IPS DF 6.9 (cell line): ENCODE measurements around the gene SDK1.
"Not testable (repeated sequence)": the region's sequence is repeated elsewhere in the genome, so short reads cannot be mapped to it uniquely, and the experiment has no call there.

Experiments used
- DNase-seq: peaks from one replicate; pipeline ENCODE4 v3.0.0-alpha.2; 2013; ENCODE audit warnings: low read depth, low spot score
- H3K27ac ChIP-seq: one replicate; pipeline ENCODE4 v1.5.1; 2013; ENCODE audit warnings: low read length, control low read depth
- H3K27me3 ChIP-seq: 2 replicates; pipeline ENCODE4 v1.6.1; 2013; ENCODE audit warnings: mild to moderate bottlenecking, low read length; ENCODE audit not compliant: control insufficient read depth, insufficient read depth
- H3K36me3 ChIP-seq: 2 replicates; pipeline ENCODE4 v1.6.1; 2013; ENCODE audit warnings: low read length; ENCODE audit not compliant: control insufficient read depth, insufficient read depth
- H3K4me1 ChIP-seq: 2 replicates; pipeline ENCODE4 v1.6.1; 2013; ENCODE audit warnings: low read length; ENCODE audit not compliant: control insufficient read depth, insufficient read depth
- H3K4me3 ChIP-seq: 2 replicates; pipeline ENCODE4 v1.5.1; 2013; ENCODE audit warnings: mild to moderate bottlenecking, low read length
- H3K9me3 ChIP-seq: 2 replicates; pipeline ENCODE4 v1.6.1; 2013; ENCODE audit warnings: low read length, inconsistent platforms; ENCODE audit not compliant: control insufficient read depth, insufficient read depth
- WGBS: extraction: QIAGEN DNeasy Blood & Tissue Kit; methylation state at CpG from one replicate; pipeline ENCODE4 v1.1.7; 2013; ENCODE audit warnings: mixed read lengths, missing lambda C conversion rate; ENCODE audit not compliant: insufficient read length, insufficient coverage; 5-methylcytosine and 5-hydroxymethylcytosine counted together

The SDK1 gene

DNA sequence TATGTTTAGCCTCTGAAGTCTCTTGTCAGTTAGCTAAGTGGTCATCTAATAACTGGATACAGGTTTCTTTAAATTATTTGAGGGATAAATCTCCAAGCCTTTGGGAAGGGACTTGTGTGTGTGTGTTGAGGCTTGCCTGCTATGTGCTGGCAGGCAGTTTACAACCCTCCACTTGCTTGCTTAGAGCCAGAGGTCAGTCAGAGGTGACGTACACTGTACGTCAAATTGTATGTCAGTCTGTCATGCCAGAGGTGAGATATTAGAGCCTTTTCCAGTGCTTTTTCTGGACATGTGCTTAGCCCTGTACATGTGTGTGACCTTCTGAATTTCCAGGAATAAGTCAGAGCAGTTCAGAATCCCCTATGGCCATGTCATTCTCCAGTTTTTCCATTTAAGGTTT is 438.9 kb downstream of the SDK1 start:
- Histone ChIP-seq H3K27me3 (no peaks in the 10 kb centered on the region), H3K4me3 (no peak overlapping the region), H3K27ac (no peak overlapping the region), H3K9me3 (no peaks in the 10 kb centered on the region), H3K4me1 (no peaks in the 10 kb centered on the region), H3K36me3 (no peaks in the 10 kb centered on the region)
- WGBS: no CpG with 5 or more reads among the region's 2 CpGs
- no peak for DNase-seq

DNA sequence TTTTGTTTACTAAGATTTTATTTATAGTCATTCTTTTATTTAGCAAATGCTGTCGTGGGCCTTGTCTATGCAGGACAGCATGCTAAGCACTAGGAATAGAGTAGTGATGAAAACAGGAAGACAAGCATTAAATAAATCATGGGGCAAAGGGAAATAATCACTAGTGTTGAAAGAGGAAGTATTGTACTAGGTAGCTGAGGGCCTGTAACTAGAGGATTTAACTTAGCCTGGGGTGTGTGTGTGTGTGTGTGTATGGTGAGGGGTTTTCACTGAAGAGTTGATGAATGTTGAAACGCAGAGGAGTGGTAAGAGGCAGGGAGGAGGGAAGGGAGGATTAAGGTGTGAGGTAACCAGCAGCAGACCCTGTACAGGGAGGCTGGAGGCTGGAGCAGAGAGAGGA is 446.4 kb downstream of the SDK1 start:
- Histone ChIP-seq H3K4me1 (no peaks in the 10 kb centered on the region), H3K36me3 (no peaks in the 10 kb centered on the region), H3K4me3 (no peak overlapping the region), H3K9me3 (no peaks in the 10 kb centered on the region), H3K27me3 (no peaks in the 10 kb centered on the region), H3K27ac (no peak overlapping the region)
- WGBS: no CpG with 5 or more reads among the region's 2 CpGs
- DNase-seq: no peak

DNA sequence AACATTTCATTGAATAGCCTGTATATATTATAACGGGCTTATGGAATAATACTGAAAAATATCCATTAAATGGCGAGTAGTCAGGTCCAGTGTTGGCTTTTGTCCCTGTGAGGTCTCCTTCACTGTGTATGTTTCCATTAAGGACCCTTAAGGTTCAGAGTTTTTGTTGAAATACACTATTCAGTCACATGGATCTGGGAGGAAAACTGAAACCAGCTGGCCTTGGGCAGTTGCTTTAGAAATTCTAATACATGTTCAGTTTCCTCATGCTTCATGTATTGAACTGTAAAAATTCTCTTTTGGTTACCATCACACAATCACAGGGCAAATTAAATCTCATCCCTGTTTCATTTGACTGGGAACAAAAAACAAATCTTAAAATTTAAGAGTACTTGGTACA is 447.3 kb downstream of the SDK1 start:
- WGBS: no CpG with 5 or more reads among the region's 2 CpGs
- H3K27me3 ChIP-seq: no peaks in the 10 kb centered on the region
- H3K4me1 ChIP-seq: no peaks in the 10 kb centered on the region
- no peaks in the 10 kb centered on the region for H3K9me3 ChIP-seq
- H3K36me3 ChIP-seq: no peaks in the 10 kb centered on the region
- no peak for DNase-seq
- H3K4me3 ChIP-seq: no peak overlapping the region
- H3K27ac ChIP-seq: no peak overlapping the region

DNA sequence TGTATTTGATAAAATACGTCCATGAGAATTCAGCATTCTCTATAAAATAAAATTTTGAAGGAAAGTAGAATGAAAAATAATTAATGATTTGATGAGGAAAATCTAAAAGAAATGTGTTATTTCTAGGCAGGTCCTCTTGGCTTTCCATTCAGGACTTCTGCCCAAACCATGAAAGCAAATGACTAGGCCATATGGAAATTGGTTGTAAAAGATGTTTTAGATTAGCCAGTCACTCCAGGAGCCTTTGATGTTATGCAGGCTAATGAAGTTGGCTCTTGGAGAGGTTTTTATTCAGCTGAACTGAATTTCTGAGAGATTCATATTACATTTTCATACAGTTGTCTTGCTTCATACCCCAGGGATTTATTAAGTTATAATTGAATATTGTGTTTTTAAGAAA is 452.8 kb downstream of the SDK1 start:
- Histone ChIP-seq H3K4me1 (peaks cover 2% of the 10 kb centered on the region; the same call in 1 of the 2 replicates), H3K36me3 (no peaks in the 10 kb centered on the region), H3K27me3 (no peaks in the 10 kb centered on the region), H3K9me3 (no peaks in the 10 kb centered on the region), H3K27ac (no peak overlapping the region), H3K4me3 (no peak overlapping the region)
- DNase-seq: no peak
- WGBS: no CpG with 5 or more reads among the region's 1 CpG

- no peak overlapping the region for H3K27ac ChIP-seq
- H3K4me1 ChIP-seq: peaks cover 2% of the 10 kb centered on the region; the same call in 1 of the 2 replicates
- H3K9me3 ChIP-seq: no peaks in the 10 kb centered on the region
- 100% methylated on average over 2 of the region's 15 CpGs for WGBS
- no peak for DNase-seq
- no peaks in the 10 kb centered on the region for H3K36me3 ChIP-seq
- H3K27me3 ChIP-seq: no peaks in the 10 kb centered on the region
- H3K4me3 ChIP-seq: no peak overlapping the region
Observed at GRCh38 chr7:3754493-3755341, 453.7 kb downstream of the SDK1 start.

DNA sequence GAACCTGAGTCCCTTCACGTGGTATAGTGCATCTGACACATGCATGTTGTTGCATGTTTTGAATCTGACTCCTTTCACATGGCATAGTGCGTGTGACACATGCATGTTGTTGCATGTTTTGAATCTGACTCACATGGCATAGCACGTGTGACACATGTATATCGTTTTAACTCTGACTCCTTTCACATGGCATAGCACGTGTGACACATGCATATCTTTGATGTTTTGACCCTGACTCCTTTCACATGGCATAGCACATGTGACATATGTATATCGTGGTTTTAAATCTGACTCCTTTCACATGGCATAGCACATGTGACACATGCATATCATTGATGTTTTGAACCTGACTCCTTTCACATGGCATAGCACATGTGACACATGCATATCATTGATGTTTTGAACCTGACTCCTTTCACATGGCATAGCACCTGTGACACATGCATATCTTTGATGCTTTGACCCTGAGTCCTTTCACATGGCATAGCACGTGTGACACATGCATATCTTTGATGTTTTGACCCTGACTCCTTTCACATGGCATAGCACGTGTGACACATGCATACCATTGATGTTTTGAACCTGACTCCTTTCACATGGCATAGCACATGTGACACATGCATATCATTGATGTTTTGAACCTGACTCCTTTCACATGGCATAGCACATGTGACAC is 454.9 kb downstream of the SDK1 start:
- H3K36me3 ChIP-seq, DNase-seq, H3K9me3 ChIP-seq, H3K4me1 ChIP-seq, H3K27ac ChIP-seq, H3K4me3 ChIP-seq, H3K27me3 ChIP-seq: not testable (repeated sequence)
- no CpG with 5 or more reads among the region's 8 CpGs for WGBS

DNA sequence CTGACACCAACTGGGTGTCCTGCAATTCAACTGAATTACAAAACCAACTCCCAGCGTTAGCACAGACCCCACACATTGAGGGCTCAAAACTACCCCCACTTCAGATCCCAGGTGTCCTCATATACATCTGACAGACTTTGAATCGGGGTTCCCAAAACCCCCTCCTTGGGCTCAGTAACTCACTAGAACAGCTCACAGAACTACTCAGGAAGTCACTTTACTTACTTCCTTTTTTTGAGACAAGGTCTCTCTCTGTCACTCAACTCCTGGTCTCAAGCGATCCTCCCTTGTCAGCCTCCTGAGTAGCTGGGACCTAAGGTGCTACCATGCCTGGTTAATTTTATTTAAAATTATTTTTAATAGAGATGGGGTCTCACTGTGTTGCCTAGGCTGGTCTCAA is 456.0 kb downstream of the SDK1 start:
- no peaks in the 10 kb centered on the region for H3K27me3 ChIP-seq
- H3K36me3 ChIP-seq: no peaks in the 10 kb centered on the region
- no peak overlapping the region for H3K4me3 ChIP-seq
- DNase-seq: no peak
- peaks cover 2% of the 10 kb centered on the region; the same call in 1 of the 2 replicates for H3K4me1 ChIP-seq
- no peak overlapping the region for H3K27ac ChIP-seq
- WGBS: no CpG with 5 or more reads among the region's 3 CpGs
- no peaks in the 10 kb centered on the region for H3K9me3 ChIP-seq

DNA sequence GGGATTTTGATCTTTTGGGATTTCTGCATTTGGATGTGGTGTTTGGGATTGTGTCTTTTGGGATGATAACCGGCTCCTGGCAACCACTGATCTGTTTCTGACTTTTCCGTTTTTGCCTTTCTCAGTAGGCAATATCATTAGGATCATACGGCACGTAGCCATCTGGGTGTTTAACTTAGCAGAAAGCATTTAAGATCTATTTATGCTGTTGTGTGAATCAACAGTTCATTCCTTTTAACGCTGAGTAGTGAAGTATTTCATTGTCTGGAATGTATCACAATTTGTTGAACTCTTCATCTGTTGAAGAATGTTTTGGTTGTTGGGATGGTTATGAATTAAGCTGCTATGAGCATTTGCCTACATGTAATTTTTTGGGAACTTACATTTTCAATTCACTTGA is 459.6 kb downstream of the SDK1 start:
- Histone ChIP-seq H3K27me3 (no peaks in the 10 kb centered on the region), H3K36me3 (no peaks in the 10 kb centered on the region), H3K9me3 (no peaks in the 10 kb centered on the region), H3K27ac (no peak overlapping the region), H3K4me1 (no peaks in the 10 kb centered on the region), H3K4me3 (no peak overlapping the region)
- WGBS: no CpG with 5 or more reads among the region's 5 CpGs
- DNase-seq: no peak

GRCh38 chr7:3762146-3762831 is 461.2 kb downstream of the SDK1 start:
- DNase-seq: no peak
- WGBS: no CpG with 5 or more reads among the region's 11 CpGs
- Histone ChIP-seq H3K27ac (no peak overlapping the region), H3K36me3 (no peaks in the 10 kb centered on the region), H3K4me3 (no peak overlapping the region), H3K27me3 (no peaks in the 10 kb centered on the region), H3K9me3 (no peaks in the 10 kb centered on the region), H3K4me1 (no peaks in the 10 kb centered on the region)

DNA sequence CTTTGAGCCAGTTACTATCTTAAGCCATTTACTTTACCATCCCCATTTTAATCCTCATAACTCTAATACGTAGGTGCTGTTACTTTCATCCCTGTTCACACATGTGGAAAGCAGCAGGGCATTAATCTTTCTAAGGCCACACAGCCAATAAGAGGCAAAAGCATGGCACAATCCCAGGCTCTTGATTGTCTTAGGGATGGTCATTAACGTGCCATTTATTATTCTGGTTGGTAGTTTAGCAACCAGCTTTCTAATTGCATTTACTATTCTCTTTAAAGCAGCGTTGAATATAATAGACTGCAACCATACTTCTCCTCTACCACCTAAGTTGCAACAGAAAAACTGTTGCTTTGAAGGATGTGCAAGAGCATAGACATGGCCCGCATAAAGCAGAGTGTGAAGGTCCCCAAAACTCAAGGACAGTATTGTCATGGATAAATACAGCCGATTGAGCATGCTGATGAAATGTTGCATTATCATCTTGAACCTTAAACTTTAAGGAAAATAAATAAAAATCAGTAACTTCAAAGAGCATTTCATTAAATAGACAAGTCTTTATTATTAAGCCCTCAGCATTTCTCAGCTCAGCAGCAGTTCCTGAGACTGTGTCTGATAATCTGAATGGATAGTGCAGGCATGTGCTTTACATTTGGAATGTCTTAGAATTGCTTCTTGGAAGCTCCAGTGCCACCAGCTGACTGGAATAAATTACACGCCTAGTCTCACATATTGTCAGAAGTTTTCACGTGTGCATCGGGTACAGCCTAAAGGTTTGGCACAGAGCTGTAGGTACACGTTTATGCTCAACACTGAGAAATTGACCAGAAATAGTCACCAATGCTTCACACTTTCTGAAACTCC is 467.1 kb downstream of the SDK1 start:
- no CpG with 5 or more reads among the region's 9 CpGs for WGBS
- Histone ChIP-seq H3K4me3 (no peak overlapping the region), H3K4me1 (no peaks in the 10 kb centered on the region), H3K9me3 (no peaks in the 10 kb centered on the region), H3K36me3 (no peaks in the 10 kb centered on the region), H3K27ac (no peak overlapping the region), H3K27me3 (no peaks in the 10 kb centered on the region)
- no peak for DNase-seq
